ENCODE data around the gene PGGHG. TPM values are rescaled to one million over a fixed set of nuclear protein-coding genes. Genes with fewer than 3 reads are reported as not detected.
"Not testable (repeated sequence)": the region's sequence is repeated elsewhere in the genome, so short reads cannot be mapped to it uniquely, and the experiment has no call there.

The PGGHG gene
- total RNA-seq, 1 experiment from 2014 or later: 5.2 TPM

DNA sequence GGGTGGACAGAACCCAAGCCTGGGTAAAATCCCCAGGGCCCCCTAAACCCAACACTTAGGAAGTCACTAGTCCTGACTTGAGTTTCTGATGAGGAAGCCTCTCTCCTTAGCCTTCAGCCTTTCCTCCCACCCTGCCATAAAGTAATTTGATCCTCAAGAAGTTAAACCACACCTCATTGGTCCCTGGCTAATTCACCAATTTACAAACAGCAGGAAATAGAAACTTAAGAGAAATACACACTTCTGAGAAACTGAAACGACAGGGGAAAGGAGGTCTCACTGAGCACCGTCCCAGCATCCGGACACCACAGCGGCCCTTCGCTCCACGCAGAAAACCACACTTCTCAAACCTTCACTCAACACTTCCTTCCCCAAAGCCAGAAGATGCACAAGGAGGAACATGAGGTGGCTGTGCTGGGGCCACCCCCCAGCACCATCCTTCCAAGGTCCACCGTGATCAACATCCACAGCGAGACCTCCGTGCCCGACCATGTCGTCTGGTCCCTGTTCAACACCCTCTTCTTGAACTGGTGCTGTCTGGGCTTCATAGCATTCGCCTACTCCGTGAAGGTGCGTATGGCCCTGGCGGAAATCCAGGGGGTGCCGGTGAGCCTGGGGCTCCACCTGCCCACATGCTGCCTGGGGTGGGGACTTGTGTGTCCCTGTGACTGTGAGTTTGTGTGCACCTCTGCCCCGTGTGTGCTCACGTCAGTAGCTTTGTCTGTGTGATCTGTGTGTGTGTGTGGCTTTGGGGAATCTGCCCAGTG, 25.0 kb downstream of the PGGHG start, which contains the start of gene IFITM1:
Gene IFITM1 (plus strand): TSS at position 254 of the 767 bp plus-strand sequence. CDS start 131 bp downstream, at position 385.
- DNase-seq (ENCODE audit: low read depth): peak; percentile 93

GRCh38 chr11:314554-314875, 25.6 kb downstream of the PGGHG start:
- not testable (repeated sequence) for DNase-seq (ENCODE audit: low read depth)

DNA sequence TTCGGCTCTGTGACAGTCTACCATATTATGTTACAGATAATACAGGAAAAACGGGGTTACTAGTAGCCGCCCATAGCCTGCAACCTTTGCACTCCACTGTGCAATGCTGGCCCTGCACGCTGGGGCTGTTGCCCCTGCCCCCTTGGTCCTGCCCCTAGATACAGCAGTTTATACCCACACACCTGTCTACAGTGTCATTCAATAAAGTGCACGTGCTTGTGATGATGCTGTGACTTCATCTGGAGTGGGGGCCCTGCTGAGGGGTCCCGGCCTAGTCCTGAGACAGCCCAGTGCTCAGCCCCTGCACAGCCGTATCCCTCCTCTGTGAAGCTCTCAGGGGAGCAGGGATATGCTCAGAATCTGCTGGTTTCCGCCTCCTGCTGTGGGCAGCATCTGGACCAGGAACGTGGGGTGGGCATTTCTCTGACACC, 26.1 kb downstream of the PGGHG start:
- no peak for DNase-seq (ENCODE audit: low read depth)

DNA sequence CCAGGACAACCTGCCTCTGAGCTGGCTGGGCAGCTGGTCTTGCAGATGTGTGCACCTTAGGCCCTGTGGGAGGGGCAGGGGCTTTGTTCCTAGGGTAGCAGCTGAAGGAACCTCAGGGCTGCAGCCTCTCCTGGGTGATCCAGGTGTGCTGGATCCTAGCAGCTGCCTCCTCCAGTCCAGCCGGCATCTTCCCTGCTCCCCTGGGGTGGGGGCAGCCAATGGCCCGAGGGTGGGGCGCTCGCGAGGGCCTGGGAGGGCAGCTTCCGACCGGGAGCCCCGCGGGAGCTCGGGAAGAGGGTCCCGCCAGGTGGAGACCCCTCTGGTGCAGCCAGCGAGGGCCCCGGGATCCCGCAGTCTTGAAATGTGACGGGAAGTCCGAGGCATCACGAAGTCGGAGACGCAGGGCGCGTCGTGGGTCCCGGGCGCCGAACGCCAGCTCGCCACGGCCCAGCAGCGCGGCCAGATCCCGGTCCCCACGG, 26.6 kb downstream of the PGGHG start:
- no peak for DNase-seq (ENCODE audit: low read depth)

DNA sequence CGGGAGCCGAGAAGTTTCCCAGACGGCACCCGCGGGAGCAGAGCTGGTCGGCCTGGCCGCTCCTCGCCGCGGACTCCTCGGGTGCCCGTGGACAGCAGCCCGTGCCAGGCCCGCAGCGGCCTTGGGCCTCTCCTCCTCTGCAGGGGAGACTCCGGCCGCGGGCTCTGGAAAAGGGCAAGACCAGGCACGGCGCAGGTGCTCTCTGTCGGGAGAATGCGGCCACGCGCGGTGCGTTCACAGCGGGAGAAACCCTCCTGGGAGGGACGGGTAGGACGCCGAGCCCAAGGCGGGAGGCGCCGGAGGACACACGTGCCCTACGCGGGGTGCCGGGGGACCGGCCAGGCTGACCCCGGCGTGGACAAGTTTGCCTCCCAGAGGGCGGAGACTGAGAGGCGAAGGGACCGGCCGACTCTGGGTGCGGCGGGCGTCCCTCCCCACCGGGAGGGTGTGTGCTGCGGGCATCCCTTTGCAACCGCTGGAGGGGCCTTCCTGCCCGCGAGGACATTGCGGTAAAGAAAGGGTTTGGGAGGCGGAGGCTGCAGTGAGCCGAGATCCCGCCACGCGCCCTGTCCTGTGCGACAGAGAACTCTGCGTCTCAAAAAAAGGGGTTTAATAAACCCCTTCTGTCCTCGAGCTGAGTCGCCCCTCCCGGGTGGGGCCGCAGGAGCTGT, 27.2 kb downstream of the PGGHG start:
- no peak for DNase-seq (ENCODE audit: low read depth)

DNA sequence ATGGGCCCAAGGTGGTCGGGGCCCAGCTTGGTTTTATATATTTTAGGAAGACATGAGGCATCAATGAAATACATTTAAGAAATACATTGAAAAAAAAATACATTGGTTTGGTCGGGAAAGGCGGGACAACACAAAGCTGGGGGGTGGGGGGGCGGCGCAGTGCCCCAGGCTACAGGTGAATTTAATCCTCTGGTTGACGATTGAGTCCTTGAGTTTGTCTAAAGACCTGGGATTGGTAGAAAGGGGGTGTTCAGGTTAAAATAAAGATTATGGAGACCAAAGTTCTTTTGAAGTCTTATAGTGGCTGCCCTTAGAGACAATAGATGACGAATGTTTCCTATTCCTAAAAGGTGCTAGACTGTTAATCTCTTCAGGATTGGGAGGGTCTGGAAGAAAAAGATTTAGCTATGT, 28.0 kb downstream of the PGGHG start:
- DNase-seq (ENCODE audit: low read depth): peak; percentile 38

DNA sequence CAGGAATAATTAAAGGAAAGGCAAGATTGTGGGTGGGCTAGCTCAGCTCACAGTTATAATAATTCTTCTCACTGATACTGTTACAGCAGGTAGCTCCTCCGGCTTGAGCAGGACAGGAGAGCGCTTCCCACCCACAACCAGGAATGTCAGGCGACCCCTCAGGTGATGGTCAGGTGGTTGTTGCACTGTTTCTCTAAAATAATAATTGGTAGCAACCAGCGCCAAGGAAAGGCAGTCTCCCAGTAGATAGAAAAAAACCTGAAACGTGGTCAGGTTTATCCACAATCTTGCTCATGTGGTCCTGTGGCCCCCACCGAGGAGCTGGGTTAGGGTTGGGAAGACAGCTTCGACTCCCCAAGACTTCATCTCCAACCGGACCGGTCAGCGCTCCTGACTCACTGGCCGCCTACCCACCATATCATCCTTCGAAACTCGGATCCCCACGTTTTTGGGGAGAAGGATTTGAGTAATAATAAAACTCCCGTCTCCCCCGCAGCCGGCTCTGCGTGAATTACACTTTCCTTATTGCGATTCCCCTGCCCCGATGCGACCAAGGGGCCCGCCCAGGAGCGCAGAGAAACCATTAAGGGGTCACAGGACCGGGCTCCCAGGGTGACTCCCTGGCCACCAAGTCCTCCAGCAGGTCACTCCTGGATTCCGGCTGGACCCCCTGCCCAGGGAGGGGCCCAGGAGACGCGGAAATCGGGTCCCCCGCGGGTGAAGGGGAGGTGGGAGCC, 28.9 kb downstream of the PGGHG start:
- peak; percentile 63 for DNase-seq (ENCODE audit: low read depth)

- DNase-seq (ENCODE audit: low read depth): not testable (repeated sequence)
Measured at GRCh38 chr11:318405-319120, 29.6 kb downstream of the PGGHG start.

DNA sequence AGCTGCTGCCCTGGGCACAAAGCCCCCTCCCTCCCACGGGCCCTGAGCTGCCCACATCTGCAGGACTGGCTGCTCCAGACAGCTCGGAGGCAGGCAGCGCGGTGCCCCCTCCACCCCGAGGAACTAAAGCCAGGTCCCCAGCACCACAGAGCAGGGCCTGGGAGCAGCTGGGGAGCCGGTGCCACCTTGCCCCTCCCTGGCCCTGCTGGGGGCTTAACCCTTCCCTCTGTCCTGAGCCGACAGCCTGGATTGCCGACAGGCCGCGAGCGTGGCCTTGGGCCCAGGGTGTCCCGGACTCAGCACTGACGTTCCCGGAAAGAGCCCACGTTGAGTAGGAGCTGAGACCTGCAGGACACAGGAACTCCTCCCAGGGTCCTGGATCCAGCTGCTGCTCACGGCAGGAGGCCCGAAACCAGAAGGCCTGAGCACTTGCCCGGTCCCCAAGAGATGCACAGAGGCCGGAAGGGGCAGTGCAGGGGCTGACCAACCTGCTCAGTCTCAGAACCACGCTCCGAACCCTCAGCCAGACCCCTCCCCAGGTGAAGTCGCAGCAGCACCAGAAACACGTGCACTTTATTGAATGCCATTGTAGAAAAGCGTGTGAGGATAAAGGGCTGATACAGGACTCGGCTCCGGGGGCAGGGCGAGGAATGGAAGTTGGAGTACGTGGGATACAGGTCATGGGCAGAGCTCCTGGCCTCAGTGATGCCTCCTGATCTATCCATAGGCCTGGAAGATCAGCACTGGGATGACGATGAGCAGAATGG, 30.4 kb downstream of the PGGHG start:
- peak; percentile 36 for DNase-seq (ENCODE audit: low read depth)

DNA sequence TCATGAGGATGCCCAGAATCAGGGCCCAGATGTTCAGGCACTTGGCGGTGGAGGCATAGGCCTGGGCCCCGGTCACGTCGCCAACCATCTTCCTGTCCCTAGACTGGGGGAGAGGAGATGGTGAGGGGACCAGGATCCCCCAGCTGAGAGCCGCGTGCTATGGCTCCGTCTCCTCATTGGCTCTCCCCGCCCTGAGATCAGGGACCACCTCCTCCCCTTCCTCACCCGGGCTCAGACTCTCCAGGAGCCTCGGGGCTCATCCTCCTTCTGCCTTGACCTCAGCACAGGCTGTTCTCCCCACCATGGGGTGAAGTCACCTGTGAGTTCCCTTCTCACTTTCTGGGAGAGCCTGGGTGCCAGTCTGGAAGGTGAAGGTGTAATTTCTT, 31.0 kb downstream of the PGGHG start:
- not testable (repeated sequence) for DNase-seq (ENCODE audit: low read depth)

GRCh38 chr11:324156-324555, 35.2 kb downstream of the PGGHG start:
- DNase-seq (ENCODE audit: low read depth): no peak

DNA sequence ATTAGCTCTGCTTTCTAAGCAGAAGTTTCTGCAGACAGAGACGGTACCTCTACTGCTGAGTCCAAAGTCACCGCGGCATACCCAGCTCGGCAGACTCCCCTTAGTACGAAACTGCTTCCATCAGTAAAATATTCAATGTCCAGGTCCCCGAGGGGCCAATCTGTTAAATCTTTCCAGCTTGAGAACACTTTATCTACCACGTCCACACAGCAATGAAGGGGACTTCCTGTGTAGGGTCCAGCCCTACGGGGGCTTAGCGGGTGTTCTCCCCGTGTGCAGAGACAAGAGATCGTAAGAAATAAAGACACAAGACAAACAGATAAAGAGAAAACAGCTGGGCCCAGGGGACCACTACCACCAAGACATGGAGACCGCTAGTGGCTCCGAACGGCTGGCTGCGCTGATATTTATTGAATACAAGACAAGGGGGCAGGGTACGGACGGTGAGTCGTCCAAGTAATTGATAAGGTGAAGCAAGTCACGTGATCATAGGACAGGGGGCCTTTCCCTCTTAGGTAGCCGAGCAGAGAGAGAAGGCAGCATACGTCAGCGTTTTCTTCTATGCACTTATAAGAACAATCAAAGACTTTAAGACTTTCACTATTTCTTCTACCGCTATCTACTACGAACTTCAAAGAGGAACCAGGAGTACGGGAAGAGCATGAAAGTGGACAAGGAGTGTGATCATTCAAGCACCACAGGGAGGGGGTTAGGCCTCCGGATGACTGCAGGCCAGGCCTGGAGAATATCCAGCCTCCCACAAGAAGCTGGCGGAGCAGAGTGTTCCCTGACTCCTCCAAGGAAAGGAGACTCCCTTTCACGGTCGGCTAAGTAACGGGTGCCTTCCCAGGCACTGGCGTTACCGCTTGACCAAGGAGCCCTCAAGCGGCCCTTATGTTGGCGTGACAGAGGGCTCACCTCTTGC, 35.9 kb downstream of the PGGHG start:
- not testable (repeated sequence) for DNase-seq (ENCODE audit: low read depth)

DNA sequence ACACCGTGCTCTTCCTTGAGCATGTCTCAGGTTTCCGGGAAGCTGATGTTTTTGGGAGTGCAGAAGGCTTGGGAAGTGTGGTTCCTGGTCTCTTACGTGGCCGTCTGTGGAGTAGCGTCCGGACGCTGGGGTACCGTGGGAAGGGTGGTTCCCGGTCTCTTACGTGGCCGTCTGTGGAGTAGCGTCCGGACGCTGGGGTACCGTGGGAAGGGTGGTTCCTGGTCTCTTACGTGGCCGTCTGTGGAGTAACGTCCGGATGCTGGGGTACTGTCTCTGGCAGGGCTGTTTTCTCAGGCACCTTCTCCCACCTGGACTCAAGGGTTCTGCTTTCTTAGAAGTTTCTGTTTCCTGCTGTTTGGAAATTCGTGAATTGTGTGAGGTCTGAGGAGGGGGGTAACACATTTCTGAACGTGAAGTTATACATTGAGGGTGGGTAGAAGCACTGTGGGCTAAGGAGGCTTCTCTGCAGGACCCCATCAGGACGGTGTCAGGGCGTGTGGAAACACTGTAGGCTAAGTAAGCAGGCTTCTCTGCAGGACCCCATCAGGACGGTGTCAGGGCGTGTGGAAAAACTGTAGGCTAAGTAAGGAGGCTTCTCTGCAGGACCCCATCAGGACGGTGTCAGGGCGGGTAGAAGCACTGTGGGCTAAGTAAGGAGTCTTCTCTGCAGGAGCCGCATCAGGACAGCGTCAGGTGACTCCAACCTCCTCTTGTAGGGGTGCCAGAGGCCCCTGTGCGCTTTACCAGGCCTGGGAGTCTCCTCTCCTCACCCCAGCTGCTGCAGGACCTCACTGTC, 37.1 kb downstream of the PGGHG start:
- DNase-seq (ENCODE audit: low read depth): no peak

DNA sequence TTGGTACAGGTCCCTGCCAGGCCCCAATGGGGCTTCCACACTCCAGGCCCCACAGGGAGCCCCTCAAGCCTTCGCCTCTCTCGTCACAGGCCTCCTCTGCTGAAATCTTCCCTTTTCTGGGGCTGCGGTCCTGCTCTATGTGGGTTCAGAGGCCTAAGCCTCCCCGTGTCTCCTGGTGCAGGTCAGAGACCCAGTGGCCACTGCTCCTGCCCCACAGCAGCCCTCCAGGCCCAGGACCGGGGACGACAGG, 37.6 kb downstream of the PGGHG start:
- DNase-seq (ENCODE audit: low read depth): no peak

DNA sequence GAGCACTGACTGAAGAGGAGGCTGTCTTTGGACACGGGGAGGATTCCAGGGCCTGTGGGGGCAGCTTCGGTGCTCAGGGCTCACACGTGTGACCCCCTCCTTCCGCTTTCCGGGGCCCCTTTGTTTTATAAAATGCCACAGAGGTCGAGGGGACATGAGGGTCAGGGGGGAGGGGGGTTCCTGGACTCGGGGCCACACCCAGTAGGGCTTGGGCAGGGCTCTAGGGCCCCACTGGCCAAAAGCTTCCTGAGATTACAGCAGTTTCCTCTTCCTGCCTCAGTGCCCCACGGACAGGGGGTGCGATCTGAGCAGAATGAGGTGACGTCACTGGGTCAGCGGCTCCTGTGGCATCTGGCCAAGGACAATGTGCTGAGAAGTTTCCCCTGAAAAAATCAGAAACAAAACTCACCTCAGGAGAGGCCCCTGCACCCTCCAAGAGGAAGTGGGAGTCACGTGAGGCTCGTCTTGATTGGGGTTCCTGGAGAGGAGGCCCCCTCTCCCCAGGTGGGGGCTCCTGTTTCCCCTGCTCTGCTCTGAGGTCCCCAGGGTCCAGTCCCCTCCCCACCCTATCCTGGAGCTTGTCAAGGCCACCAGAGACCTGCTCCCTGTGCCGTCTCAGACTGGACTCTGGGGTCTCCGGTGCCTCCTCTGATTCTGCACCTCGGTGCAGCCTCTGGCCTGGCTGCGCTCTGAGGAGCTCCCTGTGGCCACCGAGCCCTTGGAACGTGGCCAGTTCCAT, 38.1 kb downstream of the PGGHG start:
- no peak for DNase-seq (ENCODE audit: low read depth)

DNA sequence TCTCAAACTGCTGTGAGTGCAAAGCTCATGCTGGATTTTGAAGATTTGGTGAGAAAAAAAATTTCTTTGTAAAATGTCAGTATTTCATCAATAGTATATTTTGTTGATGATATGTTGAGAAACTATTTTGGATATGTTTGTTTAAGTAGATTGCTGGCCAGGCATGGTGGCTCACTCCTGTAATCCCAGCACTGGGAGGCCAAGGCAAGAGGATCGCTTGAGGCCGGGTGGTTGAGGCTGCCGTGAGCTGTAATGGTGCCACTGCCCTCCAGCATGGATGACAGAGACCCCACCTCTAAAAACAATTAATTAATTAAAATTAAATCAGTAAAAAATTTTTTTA, 38.6 kb downstream of the PGGHG start:
- no peak for DNase-seq (ENCODE audit: low read depth)

- no peak for DNase-seq (ENCODE audit: low read depth)
Measured at GRCh38 chr11:328012-328411, 39.1 kb downstream of the PGGHG start.

DNA sequence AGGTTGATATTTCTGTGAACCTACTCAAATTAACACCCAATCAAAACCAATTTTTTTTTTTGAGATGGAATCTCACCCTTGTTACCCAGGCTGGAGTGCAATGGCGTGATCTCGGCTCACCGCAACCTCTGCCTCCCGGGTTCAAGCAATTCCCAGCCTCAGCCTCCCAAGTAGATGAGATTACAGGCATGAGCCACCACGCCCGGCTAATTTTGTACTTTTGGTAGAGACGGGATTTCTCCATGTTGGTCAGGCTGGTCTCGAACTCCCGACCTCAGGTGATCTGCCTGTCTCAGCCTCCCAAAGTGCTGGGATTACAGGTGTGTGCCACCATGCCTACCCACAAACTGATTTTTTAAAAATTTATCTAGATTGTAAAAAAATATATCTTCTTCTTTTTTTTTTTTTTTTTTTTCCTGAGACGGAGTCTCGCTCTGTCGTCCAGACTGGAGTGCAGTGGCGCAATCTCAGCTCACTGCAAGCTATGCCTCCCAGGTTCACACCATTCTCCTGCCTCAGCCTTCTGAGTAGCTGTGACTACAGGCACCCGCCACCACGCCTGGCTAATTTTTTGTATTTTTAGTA, 39.7 kb downstream of the PGGHG start:
- DNase-seq (ENCODE audit: low read depth): not testable (repeated sequence)

DNA sequence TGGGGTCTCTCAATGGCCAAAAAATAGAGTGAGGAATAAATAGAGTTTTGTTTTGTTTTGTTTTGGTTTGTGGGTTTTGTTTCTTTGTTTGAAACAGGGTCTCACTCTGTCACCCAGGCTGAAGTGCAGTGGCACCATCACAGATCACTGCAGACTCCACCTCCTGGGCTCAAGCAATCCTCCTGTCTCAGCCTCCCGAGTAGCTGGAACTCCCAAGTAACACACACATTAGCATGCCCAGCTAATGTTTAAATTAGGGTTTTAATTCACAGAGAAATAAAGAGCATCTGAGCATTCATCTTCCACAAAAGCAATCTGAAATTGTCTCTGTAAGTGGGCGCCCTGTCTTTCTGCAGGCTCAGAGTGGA, 40.9 kb downstream of the PGGHG start:
- DNase-seq (ENCODE audit: low read depth): no peak

Measured in M059J (cell line).